ENCODE results near the gene MCRIP1.

DNA sequence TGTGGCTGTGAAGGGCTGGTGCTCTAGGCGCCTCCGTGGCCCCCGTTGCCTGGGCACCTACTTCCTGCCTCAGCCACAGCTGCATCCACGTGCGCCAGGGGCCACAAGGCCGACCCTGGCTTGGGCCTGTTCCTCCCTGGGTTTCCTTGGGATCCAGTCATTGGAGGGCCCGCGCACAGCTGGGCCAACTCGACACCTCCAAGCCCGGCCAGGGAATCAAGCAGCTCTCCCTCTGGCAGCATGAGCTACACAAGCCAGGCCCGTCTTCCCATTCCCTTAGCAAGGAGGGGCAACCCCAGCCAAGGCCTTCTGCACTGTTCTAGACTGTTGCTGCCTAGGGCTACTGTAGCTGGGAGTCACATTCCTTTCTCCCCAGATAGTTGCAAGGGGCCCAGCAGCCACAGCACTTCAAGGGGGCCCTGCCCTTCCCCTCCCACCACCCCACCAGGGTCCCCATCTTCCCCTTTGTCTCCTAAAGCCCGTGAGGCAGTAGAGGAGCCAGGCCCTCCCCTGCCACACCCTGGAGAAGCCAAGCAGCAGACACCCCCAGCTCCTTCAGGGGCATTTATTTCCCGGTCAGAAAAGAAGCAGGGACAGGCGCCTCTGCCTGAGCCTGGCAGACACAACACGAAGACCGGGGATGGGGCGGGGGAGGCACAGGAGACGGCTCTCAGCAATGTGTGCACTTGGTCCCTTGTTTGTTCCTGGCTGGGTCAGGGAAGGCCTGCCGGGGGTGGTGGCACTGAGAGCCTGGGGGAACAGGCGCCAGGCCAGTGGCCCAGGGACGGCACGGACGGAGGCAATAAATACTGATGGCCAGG is 34.3 kb upstream of the MCRIP1 start:
- TF ChIP-seq POLR2A (IDR thresholded peaks at IDR 0.05; ENCODE audit: low read length) (peak; percentile 58), GATA1 (IDR thresholded peaks at IDR 0.05; ENCODE audit: low read depth, low read length) (no peak)
